ENCODE data around the gene AK8. TPM values are rescaled to one million over a fixed set of nuclear protein-coding genes. Genes with fewer than 3 reads are reported as not detected.
A peak's percentile ranks its signal among the peaks of the same experiment; 100 is the strongest.

AK8 gene
- total RNA-seq, 1 donor from 2014 or later = not detected

DNA sequence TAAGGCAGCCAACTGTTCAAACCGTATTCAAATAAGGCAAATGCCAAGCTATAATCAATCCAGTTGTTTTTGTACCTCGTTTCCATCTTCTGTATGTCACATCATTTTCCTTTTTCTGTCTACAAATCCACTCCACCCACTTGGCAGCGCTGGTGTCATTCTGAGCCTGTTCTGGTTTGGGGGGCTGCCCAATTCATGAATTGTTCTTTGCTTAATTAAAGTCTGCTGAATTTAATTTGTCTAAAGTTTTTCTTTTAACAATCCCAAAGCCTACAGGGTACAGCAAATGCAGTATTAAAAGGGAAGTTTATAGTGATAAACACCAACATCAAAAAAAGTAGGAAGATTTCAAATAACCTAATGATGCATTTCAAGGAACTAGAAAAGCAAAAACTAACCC is 114.5 kb downstream of the AK8 start:
- intact Hi-C loops (cut with DNase I) = no loop called here
- ATAC-seq (no peak), DNase-seq (ENCODE audit: missing footprints) (no peak)

- DNase-seq (ENCODE audit: missing footprints) (no peak), ATAC-seq (no peak)
- intact Hi-C loops (cut with DNase I) = no loop called here
Measured at GRCh38 chr9:132762896-132763295, 115.2 kb downstream of the AK8 start.

GRCh38 chr9:132761602-132762001 is 116.5 kb downstream of the AK8 start:
- ATAC-seq (no peak), DNase-seq (ENCODE audit: missing footprints) (no peak)
- intact Hi-C loops (cut with DNase I) = no loop called here

GRCh38 chr9:132760057-132760456 is 118.0 kb downstream of the AK8 start:
- ATAC-seq = no peak
- intact Hi-C loops (cut with DNase I) = no loop called here
- DNase-seq (ENCODE audit: missing footprints) = no peak

DNA sequence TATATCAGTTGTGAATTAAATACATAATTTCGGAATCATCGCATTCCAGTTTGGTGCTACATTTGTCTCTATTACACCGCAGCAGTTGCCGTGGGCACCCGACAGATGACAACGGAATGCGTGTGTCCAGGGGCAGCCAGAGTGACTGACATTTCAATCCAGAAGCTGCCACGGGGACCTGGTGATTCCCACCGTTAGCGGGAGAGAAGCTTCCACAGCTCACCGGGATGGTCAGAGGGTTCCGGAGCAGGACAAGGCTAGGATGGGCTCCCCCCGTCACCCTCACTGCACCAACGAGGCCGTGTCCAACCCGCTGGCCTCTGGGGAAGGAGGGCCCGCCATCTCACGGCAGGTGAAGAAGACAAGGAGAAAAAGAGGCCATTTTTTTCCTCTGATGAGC is 121.1 kb downstream of the AK8 start:
- ATAC-seq (no peak), DNase-seq (ENCODE audit: missing footprints) (no peak)
- intact Hi-C loops (cut with DNase I) = no loop called here

- intact Hi-C loops (cut with DNase I) = no loop called here
- ATAC-seq (peak; percentile 8), DNase-seq (ENCODE audit: missing footprints) (no peak)
Measured at GRCh38 chr9:132756214-132756845, 121.8 kb downstream of the AK8 start.

DNA sequence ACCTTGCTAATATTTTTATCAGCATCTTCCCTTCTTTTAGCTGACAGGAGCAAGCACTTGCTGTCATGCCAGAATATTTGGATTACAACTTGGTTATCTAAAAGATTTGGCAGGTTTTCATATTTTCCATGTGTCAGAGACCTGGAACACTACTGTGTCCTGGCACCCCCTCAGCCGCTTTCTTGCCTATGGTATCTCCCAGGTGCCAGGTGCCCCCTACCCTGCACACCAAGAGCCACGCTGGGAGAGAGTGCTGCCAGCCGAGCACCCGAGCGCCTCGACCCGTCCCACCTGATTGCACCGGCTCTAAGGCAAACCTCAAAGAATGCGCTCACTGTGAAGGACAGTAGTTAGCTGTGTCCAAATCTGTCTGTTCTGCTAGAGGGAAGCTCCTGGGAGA is 123.0 kb downstream of the AK8 start:
- ATAC-seq = no peak
- DNase-seq (ENCODE audit: missing footprints) = no peak

DNA sequence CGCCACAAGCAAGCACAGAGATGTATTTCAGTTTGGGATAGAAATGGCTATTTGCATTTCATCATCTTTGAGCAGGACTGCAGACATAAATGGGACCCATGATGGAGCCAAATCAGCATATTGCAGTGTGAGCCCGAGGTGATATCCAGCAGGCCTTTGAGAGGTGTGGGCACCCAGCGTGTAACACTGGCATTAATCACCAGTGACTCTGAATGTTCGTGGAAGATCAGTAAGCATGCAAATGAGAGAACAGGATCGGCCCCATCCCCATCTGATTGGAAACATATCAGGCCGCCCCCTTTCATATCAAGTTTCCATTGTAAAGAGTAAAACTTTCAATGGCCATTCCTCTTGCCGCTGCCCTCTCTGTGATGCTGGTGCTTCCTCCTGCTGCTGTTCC is 123.8 kb downstream of the AK8 start:
- ATAC-seq = no peak
- intact Hi-C loops (cut with DNase I) = no loop called here
- DNase-seq (ENCODE audit: missing footprints) = no peak

More for the DNA sequence above, 123.0 kb downstream of the AK8 start:
- intact Hi-C loops (cut with DNase I) = no loop called here

- DNase-seq (ENCODE audit: missing footprints) = no peak
- intact Hi-C loops (cut with DNase I) = no loop called here
- no peak for ATAC-seq
Measured at GRCh38 chr9:132753593-132753880, 124.5 kb downstream of the AK8 start.

DNA sequence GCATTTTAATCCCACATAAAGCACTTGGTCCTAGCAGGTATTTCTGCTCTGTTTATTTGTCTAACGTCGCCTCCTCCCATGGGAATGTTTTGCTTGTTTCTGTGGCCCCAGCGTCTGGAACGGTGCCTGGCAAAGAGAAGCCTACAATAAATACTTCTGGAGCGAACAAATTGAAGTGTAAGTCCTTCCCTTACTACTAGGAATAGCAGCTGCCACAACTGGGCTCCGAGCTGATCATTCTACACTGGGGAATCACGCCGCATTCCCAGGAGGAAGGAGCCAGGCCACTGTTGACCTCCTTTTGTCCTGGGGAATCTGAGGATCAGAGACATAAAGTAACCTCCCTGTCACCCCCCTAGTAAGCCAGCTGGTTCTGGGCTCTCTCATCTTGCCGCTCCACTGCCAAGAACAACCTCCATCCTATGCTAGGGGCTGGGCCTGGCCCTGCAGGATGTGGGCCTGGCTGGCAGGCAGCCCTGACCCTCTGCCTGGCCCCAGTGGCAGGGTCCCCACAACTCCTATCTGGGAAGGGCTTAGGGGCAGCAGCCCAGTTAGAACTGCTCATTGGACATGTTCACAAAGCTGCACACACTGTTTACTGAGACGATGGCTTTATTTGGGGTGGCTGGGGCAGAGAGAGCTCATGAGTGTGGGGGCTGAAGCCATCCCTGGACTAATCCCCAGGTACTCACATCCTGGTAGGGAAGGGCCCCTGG is 125.0 kb downstream of the AK8 start:
- DNase-seq (ENCODE audit: missing footprints) (no peak), ATAC-seq (no peak)
- intact Hi-C loops (cut with DNase I) = no loop called here

GRCh38 chr9:132750668-132751067 is 127.4 kb downstream of the AK8 start:
- intact Hi-C loops (cut with DNase I) = no loop called here
- DNase-seq (ENCODE audit: missing footprints) (peak; percentile 22), ATAC-seq (no peak)

- DNase-seq (ENCODE audit: missing footprints) (no peak), ATAC-seq (no peak)
- intact Hi-C loops (cut with DNase I) = no loop called here
Measured at GRCh38 chr9:132749306-132749705, 128.8 kb downstream of the AK8 start.

DNA sequence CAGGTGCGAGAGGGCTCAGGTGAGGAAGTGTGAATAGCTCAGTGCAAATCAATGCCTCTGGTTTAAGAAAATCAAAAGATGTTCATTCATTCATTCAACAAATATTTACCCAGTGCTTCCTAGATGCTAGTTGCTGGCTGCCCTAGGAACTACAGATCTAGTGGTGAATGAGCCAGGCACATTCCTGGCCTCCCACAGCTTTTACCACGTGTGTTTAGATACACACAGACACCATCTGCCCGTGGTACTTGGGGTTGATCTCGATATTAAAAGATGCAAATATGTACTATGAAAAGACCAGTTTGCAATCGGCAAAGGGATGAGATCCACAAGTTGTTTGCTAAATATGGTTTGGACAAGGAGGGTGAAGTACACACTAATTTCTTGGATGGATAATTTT is 129.6 kb downstream of the AK8 start:
- DNase-seq (ENCODE audit: missing footprints) = no peak
- intact Hi-C loops (cut with DNase I) = no loop called here
- ATAC-seq = no peak

GRCh38 chr9:132745756-132746709 is 132.1 kb downstream of the AK8 start:
- ATAC-seq (no peak), DNase-seq (ENCODE audit: missing footprints) (no peak)
- intact Hi-C loops (cut with DNase I) = no loop called here

- intact Hi-C loops (cut with DNase I) = no loop called here
- ATAC-seq (peak; percentile 31), DNase-seq (ENCODE audit: missing footprints) (no peak)
Measured at GRCh38 chr9:132744881-132745755, 133.0 kb downstream of the AK8 start.

GRCh38 chr9:132743931-132744479 is 134.1 kb downstream of the AK8 start:
- no peak for ATAC-seq
- DNase-seq (ENCODE audit: missing footprints) = no peak
- intact Hi-C loops (cut with DNase I) = no loop called here

DNA sequence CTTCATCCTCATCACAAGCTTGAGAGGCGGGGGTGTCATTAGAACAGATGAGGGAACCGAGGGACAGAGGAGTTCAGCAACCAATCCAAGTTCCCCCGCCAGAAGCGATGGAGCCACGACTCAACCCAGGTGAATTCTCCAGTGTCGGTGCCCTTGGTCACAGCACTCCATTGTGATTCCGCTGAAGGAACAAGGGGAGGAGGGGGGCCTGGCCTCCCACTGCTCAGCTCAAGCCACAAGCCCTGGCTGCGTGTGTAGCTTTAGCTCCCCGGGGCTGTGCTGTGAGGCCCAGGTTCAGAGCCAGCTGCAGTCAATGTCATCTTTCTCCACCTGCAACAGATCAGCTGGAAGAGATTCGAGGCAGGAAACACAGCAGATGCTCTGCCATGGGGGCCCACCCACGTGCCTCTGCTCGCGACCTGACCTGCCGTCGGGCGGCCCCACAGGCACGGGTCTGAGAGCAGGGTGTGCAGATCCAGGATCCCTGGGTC is 135.2 kb downstream of the AK8 start:
- DNase-seq (ENCODE audit: missing footprints) (no peak), ATAC-seq (no peak)
- intact Hi-C loops (cut with DNase I) = no loop called here

DNA sequence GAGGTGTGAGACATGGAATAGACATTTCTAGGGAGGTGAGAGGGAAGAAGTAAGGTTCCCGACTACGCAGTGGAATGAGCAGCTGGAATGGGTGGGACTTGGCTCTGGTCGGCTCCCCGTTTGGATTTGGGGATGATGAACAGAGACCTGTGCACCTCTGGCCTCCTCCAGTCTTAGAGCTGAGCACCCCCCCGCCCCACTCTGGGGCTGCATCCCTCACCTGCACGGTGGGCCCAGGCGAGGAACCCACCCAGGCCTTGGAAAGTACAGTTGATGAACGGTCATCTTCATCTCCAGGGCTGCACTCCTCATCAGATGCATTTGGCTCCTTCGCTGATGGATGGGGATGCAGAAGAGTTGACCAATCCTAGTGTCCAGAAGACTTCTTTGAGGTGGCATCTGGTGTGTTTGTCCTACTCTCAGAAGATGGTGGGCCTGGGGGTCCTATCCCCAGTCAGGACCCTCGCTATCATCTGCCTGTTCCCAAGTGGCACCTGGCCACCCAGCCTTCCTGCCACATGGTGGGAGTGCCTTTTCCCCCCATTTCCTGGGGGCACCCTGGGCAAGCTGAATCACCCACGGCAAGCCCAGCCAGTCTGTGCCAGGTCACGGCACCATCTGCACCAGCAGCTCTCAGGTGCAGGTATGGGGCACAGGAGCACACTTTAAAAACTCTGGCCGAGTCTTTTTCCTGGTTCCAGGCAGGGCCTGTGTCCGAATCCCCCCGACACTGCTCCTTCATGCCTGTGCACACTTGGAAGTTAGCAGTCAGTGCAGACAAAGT is 137.4 kb downstream of the AK8 start:
- no peak for ATAC-seq
- intact Hi-C loops (cut with DNase I) = no loop called here
- no peak for DNase-seq (ENCODE audit: missing footprints)

All from Right ventricle myocardium inferior (tissue), 1 donor.